Keratinocyte (primary cell): ENCODE measurements around the gene BNC2. TPM values are rescaled to one million over a fixed set of nuclear protein-coding genes. Genes with fewer than 3 reads are reported as not detected.

Experiments used
- DNase-seq: peaks from one replicate; pipeline ENCODE4 v3.0.0-alpha.2; 2011; ENCODE audit warnings: low read depth, missing footprints, low spot score
- FAIRE-seq: peaks from 2 replicates; lab custom pipeline; 2011; peaks lifted over from hg19 to GRCh38; lab: Jason Lieb, UNC
- H2AFZ ChIP-seq: 2 replicates; pipeline ENCODE4 v1.6.0; 2012; ENCODE audit warnings: low read length, control low read depth, inconsistent platforms; ENCODE audit not compliant: control insufficient read depth
- H3K27ac ChIP-seq: 2 replicates; pipeline ENCODE4 v1.5.1; 2011; ENCODE audit warnings: low read length; ENCODE audit not compliant: control insufficient read depth, insufficient read depth
- H3K27me3 ChIP-seq: 3 replicates; pipeline ENCODE4 v1.6.0; 2011; ENCODE audit warnings: low read length; ENCODE audit not compliant: control insufficient read depth, insufficient read depth; ENCODE audit errors: extremely low read depth
- H3K36me3 ChIP-seq, 2 experiments: 2 replicates in 1 of 2; 3 replicates in 1 of 2; pipeline ENCODE4 v1.5.1; 2011; ENCODE audit warnings: low read length in 2 of 2, mild to moderate bottlenecking in 1 of 2; ENCODE audit not compliant: control insufficient read depth in 2 of 2, insufficient read depth in 2 of 2; ENCODE audit errors: extremely low read depth in 1 of 2
- H3K4me1 ChIP-seq: 3 replicates; pipeline ENCODE4 v1.5.1; 2011; ENCODE audit warnings: low read length; ENCODE audit not compliant: control insufficient read depth, insufficient read depth; ENCODE audit errors: extremely low read depth
- H3K4me2 ChIP-seq: 3 replicates; pipeline ENCODE4 v1.6.0; 2011; ENCODE audit warnings: low read depth, low read length; ENCODE audit not compliant: control insufficient read depth, insufficient read depth; ENCODE audit errors: extremely low read depth
- H3K4me3 ChIP-seq, 3 experiments: fragments of 200-600 bp in 1 of 3; sonication (generic) in 1 of 3; 2 replicates in 2 of 3; 3 replicates in 1 of 3; pipeline ENCODE4 v1.5.1; 2011 to 2016; ENCODE audit warnings: low read length in 3 of 3, mild to moderate bottlenecking in 3 of 3, control low read depth in 2 of 3, inconsistent platforms in 1 of 3, low read depth in 1 of 3, mixed read lengths in 1 of 3, mixed run types in 1 of 3, moderate library complexity in 1 of 3; ENCODE audit not compliant: control insufficient read depth in 2 of 3, insufficient read depth in 2 of 3; ENCODE audit errors: extremely low read depth in 1 of 3
- H3K79me2 ChIP-seq: 2 replicates; pipeline ENCODE4 v1.6.0; 2012; ENCODE audit warnings: low read length; ENCODE audit not compliant: control insufficient read depth, insufficient read depth
- H3K9ac ChIP-seq: 3 replicates; pipeline ENCODE4 v1.6.0; 2011; ENCODE audit warnings: low read length; ENCODE audit not compliant: control insufficient read depth, insufficient read depth; ENCODE audit errors: extremely low read depth
- H3K9me1 ChIP-seq: 3 replicates; pipeline ENCODE4 v1.6.0; 2011; ENCODE audit warnings: low read length; ENCODE audit not compliant: control insufficient read depth, insufficient read depth; ENCODE audit errors: extremely low read depth
- H3K9me3 ChIP-seq: 2 replicates; pipeline ENCODE4 v1.5.1; 2012; ENCODE audit warnings: low read depth, low read length; ENCODE audit not compliant: control insufficient read depth
- H4K20me1 ChIP-seq: 3 replicates; pipeline ENCODE4 v1.6.0; 2011; ENCODE audit warnings: low read length; ENCODE audit not compliant: control insufficient read depth, insufficient read depth; ENCODE audit errors: extremely low read depth
- CTCF ChIP-seq, 3 experiments: IDR thresholded peaks in 1 of 3; conservative IDR thresholded peaks in 1 of 3; optimal IDR thresholded peaks in 1 of 3; 2 replicates in 2 of 3; 3 replicates in 1 of 3; pipeline versions ENCODE3 to v1.5.1; 2011; ENCODE audit warnings: low read length in 3 of 3, mild to moderate bottlenecking in 3 of 3, moderate library complexity in 2 of 3, control low read depth in 1 of 3, inconsistent platforms in 1 of 3; ENCODE audit not compliant: insufficient read depth in 2 of 3; ENCODE audit errors: extremely low read depth in 1 of 3
- EZH2 ChIP-seq: IDR thresholded peaks from one replicate; pipeline ENCODE4 v1.6.1; 2012; ENCODE audit warnings: inconsistent platforms, mild to moderate bottlenecking, low read length, moderate library complexity
- dilution Hi-C: fragments of 300-500 bp; cut with MboI; formaldehyde crosslinking; loops from one replicate; pipeline ENCODE4 v1.7.0; 2020; ENCODE audit warnings: low sequenced_read_pairs; ENCODE audit not compliant: extremely low pct_ligation_motif_present
- polyA plus RNA-seq, 5 experiments: library from polyadenylated mRNA; depleted of rRNA in 3 of 5; stranded (reverse) in 3 of 5; stranded (forward) in 1 of 5; unstranded in 1 of 5; fragments of >200 nt; gene quantifications; 1 replicate in 1 of 5; 2 replicates in 3 of 5; 3 replicates in 1 of 5; pipeline versions ENCODE4 v1.2.1 to v1.2.3, GENCODE V29; 2011 to 2012; ENCODE audit warnings: missing spikeins in 2 of 5, low read depth in 1 of 5, low replicate concordance in 1 of 5

BNC2 gene
- polyA plus RNA-seq, 1 donor (not counting 4 experiments of a cell fraction or from before 2014, with no cell fraction given): 1.1 TPM

- H3K4me3 ChIP-seq: no peak overlapping the region
- no peaks in the 10 kb centered on the region for H3K27me3 ChIP-seq
- H3K4me1 ChIP-seq: peaks cover 5% of the 10 kb centered on the region
- no peaks in the 10 kb centered on the region for H3K9me1 ChIP-seq
- H3K4me2 ChIP-seq: no peak overlapping the region
- H3K27ac ChIP-seq: no peak overlapping the region
- no peaks in the 10 kb centered on the region for H3K36me3 ChIP-seq
- dilution Hi-C loops: no loop called here
- DNase-seq: no peak
- TF ChIP-seq EZH2 (no peak), CTCF (optimal IDR thresholded peaks at IDR 0.05 in 1 of 3, IDR thresholded peaks at IDR 0.05 in 1 of 3, conservative IDR thresholded peaks at IDR 0.05 in 1 of 3; ENCODE audit: extremely low read depth in 1 of 3, insufficient read depth in 2 of 3, low read length in 3 of 3) (no peak)
- H3K79me2 ChIP-seq: no peaks in the 10 kb centered on the region
- no peaks in the 10 kb centered on the region for H3K9me3 ChIP-seq
- FAIRE-seq: no peak
- H3K9ac ChIP-seq: no peak overlapping the region
- H4K20me1 ChIP-seq: no peaks in the 10 kb centered on the region
- no peak overlapping the region for H2AFZ ChIP-seq
Observed at GRCh38 chr9:16512281-16512680, 358.2 kb downstream of the BNC2 start.

GRCh38 chr9:16510482-16510881, 360.0 kb downstream of the BNC2 start:
- Histone ChIP-seq H3K4me2 (no peak overlapping the region), H3K27ac (no peak overlapping the region)

More at GRCh38 chr9:16510482-16510881, 360.0 kb downstream of the BNC2 start:
- dilution Hi-C loops: no loop called here
- no peaks in the 10 kb centered on the region for H3K9me3 ChIP-seq
- no peaks in the 10 kb centered on the region for H3K27me3 ChIP-seq
- peaks cover 5% of the 10 kb centered on the region for H3K4me1 ChIP-seq
- H3K4me3 ChIP-seq: no peak overlapping the region
- H3K9me1 ChIP-seq: no peaks in the 10 kb centered on the region
- no peak overlapping the region for H2AFZ ChIP-seq
- TF ChIP-seq CTCF (optimal IDR thresholded peaks at IDR 0.05 in 1 of 3, IDR thresholded peaks at IDR 0.05 in 1 of 3, conservative IDR thresholded peaks at IDR 0.05 in 1 of 3; ENCODE audit: extremely low read depth in 1 of 3, insufficient read depth in 2 of 3, low read length in 3 of 3) (no peak), EZH2 (no peak)
- no peaks in the 10 kb centered on the region for H3K79me2 ChIP-seq
- DNase-seq (no peak), FAIRE-seq (no peak)
- H3K36me3 ChIP-seq: no peaks in the 10 kb centered on the region
- no peak overlapping the region for H3K9ac ChIP-seq
- no peaks in the 10 kb centered on the region for H4K20me1 ChIP-seq
